Esophagus (tissue), 2 donors: ENCODE results near the gene BCAM. TPM values are rescaled to one million over a fixed set of nuclear protein-coding genes. Genes with fewer than 3 reads are reported as not detected.
A peak's percentile ranks its signal among the peaks of the same experiment; 100 is the strongest.

Source experiments
- H3K27ac ChIP-seq, 2 donors: one replicate each; pipeline ENCODE4 v1.5.1; 2013; ENCODE audit warnings: low read depth in 2 of 2, mild to moderate bottlenecking in 2 of 2, inconsistent platforms in 1 of 2, low read length in 1 of 2, moderate library complexity in 1 of 2
- H3K27me3 ChIP-seq, 2 donors: one replicate each; pipeline ENCODE4 v1.6.1; 2013; ENCODE audit warnings: low read length in 2 of 2, control low read depth in 1 of 2, mild to moderate bottlenecking in 1 of 2; ENCODE audit not compliant: insufficient read depth in 2 of 2, control insufficient read depth in 1 of 2
- H3K36me3 ChIP-seq, 2 donors: one replicate each; pipeline ENCODE4 v1.6.1; 2013; ENCODE audit warnings: low read length in 1 of 2; ENCODE audit not compliant: control insufficient read depth in 2 of 2, insufficient read depth in 2 of 2
- H3K4me1 ChIP-seq, 2 donors: one replicate each; pipeline ENCODE4 v1.6.1; 2013; ENCODE audit warnings: low read length in 1 of 2; ENCODE audit not compliant: control insufficient read depth in 2 of 2, insufficient read depth in 2 of 2
- H3K4me3 ChIP-seq, 2 donors: one replicate each; pipeline ENCODE4 v1.5.1; 2013; ENCODE audit warnings: low read length in 2 of 2, mild to moderate bottlenecking in 2 of 2, low read depth in 1 of 2, moderate library complexity in 1 of 2
- H3K9me3 ChIP-seq, 2 donors: one replicate each; pipeline ENCODE4 v1.6.1; 2013; ENCODE audit warnings: mild to moderate bottlenecking in 2 of 2, low read depth in 1 of 2, low read length in 1 of 2, moderate library complexity in 1 of 2; ENCODE audit not compliant: control insufficient read depth in 2 of 2, insufficient read depth in 1 of 2
- WGBS, 2 donors: extraction: QIAGEN DNeasy Blood & Tissue Kit; methylation state at CpG; one replicate each; pipeline ENCODE4 v1.1.7; 2013; 5-methylcytosine and 5-hydroxymethylcytosine counted together
- polyA plus RNA-seq, 2 donors: library from polyadenylated mRNA; stranded (reverse); fragments of 200-250 nt; gene quantifications; one replicate each; pipeline ENCODE4 v1.2.3, GENCODE V29; 2013
- donor health status: healthy with polysubstance abuse.
- donor health status: Bipolar disorder and iron deficiency.

The BCAM gene
- polyA plus RNA-seq, 2 donors, result 18.0 to 22.1 TPM

DNA sequence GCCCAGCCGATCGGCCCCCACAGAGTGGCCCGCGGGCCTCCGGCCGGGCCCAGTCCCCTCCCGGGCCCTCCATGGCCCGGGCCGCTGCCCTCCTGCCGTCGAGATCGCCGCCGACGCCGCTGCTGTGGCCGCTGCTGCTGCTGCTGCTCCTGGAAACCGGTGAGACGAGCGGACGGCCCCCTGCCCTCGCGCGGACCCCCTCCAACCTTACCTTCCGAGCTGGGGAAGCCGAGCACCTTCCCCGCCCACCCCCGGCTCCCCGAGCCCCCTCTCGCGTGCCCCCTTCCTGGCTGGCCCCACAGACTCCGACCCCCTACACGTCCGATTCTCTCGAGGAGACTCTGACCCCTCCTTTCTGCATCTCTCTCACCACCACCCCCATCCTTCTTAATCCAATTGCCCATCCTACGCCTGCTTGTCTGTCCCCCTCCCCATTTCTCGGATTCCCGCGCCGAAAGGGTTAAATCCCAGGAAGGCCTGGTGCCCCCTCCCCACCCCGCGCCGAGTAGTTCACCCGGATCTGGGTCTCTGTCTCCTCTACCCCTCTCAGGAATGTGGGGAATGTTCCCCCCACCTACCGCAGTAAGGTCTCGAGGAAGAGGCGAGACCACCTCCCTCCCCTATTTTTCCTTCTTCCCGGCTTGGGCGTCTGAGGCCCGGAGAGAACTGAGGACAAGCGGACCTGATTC lies 37.7 kb downstream of the BCAM start:
- H3K9me3 ChIP-seq, result no peaks in the 10 kb centered on the region
- H3K27ac ChIP-seq, result peak overlapping the region; percentile 89 to 94
- H3K4me3 ChIP-seq, result peak overlapping the region; percentile 64 to 84
- H3K27me3 ChIP-seq, result no peaks in the 10 kb centered on the region
- WGBS, 2 donors, result 1 to 2% methylated on average over 37 to 51 of the region's 51 CpGs
- H3K36me3 ChIP-seq, result no peaks in the 10 kb centered on the region
- peaks cover 6 to 13% of the 10 kb centered on the region in 2 donors for H3K4me1 ChIP-seq

GRCh38 chr19:44847144-44848035 lies 38.5 kb downstream of the BCAM start:
- Histone ChIP-seq H3K27ac (peak overlapping the region; percentile 89 to 94), H3K4me1 (peaks cover 6 to 15% of the 10 kb centered on the region in 2 donors), H3K4me3 (peak overlapping the region; percentile 64 to 84), H3K36me3 (no peaks in the 10 kb centered on the region), H3K9me3 (no peaks in the 10 kb centered on the region), H3K27me3 (no peaks in the 10 kb centered on the region)
- WGBS, 2 donors, result 1% methylated on average over 37 to 47 of the region's 47 CpGs

GRCh38 chr19:44848036-44848811 lies 39.3 kb downstream of the BCAM start:
- Histone ChIP-seq H3K27me3 (no peaks in the 10 kb centered on the region), H3K9me3 (no peaks in the 10 kb centered on the region), H3K4me1 (peaks cover 6 to 15% of the 10 kb centered on the region in 2 donors), H3K36me3 (no peaks in the 10 kb centered on the region), H3K27ac (peak overlapping the region; percentile 89 to 94), H3K4me3 (peak overlapping the region; percentile 64 to 84)
- WGBS, 2 donors, result 32% methylated on average over 19 of the region's 19 CpGs

DNA sequence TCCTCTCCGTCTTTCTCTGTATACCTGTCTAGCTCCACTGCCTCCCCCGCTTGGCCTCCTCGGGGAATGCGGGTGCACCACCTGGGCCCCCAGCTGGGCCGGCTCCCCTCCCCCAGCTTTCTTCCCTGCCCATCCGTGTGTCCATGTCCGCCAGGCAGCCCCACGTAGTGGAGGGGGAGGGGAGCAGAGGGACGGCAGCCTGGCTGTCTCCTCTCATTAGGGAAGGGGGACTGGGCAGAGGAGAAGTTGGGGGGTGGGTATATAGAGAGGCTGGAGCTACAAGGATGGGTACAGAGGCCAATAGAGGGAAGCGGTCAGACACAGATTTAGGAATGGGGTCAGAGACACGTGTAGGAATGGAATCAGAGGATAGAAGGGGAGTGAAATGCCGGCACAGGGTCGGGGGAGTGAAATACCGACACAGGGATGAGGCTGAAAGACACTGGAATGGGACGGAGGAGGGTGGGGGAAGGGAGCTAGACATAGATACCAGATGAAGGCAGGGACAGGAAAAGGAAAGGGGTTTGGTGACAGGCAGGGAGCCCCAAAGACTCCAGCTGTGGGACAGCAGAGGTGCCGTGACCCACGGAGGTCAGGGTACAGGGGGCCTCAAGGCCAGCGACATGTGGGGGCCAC lies 40.0 kb downstream of the BCAM start:
- Histone ChIP-seq H3K36me3 (no peaks in the 10 kb centered on the region), H3K27ac (peak overlapping the region; percentile 89 to 94), H3K4me1 (peaks cover 6 to 15% of the 10 kb centered on the region in 2 donors), H3K27me3 (no peaks in the 10 kb centered on the region), H3K4me3 (peak overlapping the region in 1 of 2 donors; percentile 13), H3K9me3 (no peaks in the 10 kb centered on the region)
- 41 to 45% methylated on average over 16 to 18 of the region's 18 CpGs for WGBS, 2 donors

GRCh38 chr19:44850641-44851109 lies 41.8 kb downstream of the BCAM start:
- no peaks in the 10 kb centered on the region for H3K9me3 ChIP-seq
- H3K36me3 ChIP-seq, result no peaks in the 10 kb centered on the region
- peak overlapping the region in 1 of 2 donors; percentile 26 for H3K27ac ChIP-seq
- H3K4me1 ChIP-seq, result peaks cover 6 to 15% of the 10 kb centered on the region in 2 donors
- H3K27me3 ChIP-seq, result no peaks in the 10 kb centered on the region
- WGBS, 2 donors, result 57 to 66% methylated on average over 8 of the region's 8 CpGs
- H3K4me3 ChIP-seq, result no peak overlapping the region

- 78 to 79% methylated on average over 2 of the region's 2 CpGs for WGBS, 2 donors
- Histone ChIP-seq H3K4me3 (no peak overlapping the region), H3K4me1 (peaks cover 6 to 15% of the 10 kb centered on the region in 2 donors), H3K36me3 (no peaks in the 10 kb centered on the region), H3K27me3 (no peaks in the 10 kb centered on the region), H3K27ac (no peak overlapping the region), H3K9me3 (no peaks in the 10 kb centered on the region)
Measured at GRCh38 chr19:44851427-44851826, 42.5 kb downstream of the BCAM start.

DNA sequence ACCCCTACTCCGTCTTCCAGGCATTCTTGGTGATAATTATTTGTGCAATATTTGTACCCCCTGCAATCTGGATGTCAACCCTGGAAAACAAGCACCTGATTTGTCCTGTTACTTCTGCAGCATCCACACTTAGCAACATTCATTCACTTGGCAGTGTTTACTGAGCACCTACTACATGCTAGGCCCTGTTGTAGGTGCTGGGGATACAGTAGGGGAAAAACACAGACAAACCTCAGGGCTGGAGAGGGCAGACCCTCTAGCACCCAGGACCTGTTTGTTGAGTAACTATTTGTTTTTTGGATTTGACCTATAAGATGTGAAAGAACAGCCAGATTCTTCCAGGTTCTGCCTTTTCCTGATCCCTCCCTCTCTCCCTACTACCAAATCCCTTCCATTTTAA lies 46.7 kb downstream of the BCAM start:
- no peaks in the 10 kb centered on the region for H3K9me3 ChIP-seq
- H3K27me3 ChIP-seq, result no peaks in the 10 kb centered on the region
- WGBS, 2 donors, result 89% methylated on average over 1 of the region's 1 CpG
- peaks cover 0 to 6% of the 10 kb centered on the region in 2 donors for H3K4me1 ChIP-seq
- peaks cover 0 to 7% of the 10 kb centered on the region in 2 donors for H3K36me3 ChIP-seq
- H3K27ac ChIP-seq, result no peak overlapping the region
- H3K4me3 ChIP-seq, result no peak overlapping the region

- Histone ChIP-seq H3K4me3 (no peak overlapping the region), H3K9me3 (no peaks in the 10 kb centered on the region), H3K27me3 (no peaks in the 10 kb centered on the region), H3K4me1 (peaks cover 0 to 2% of the 10 kb centered on the region in 2 donors), H3K27ac (peak overlapping the region in 1 of 2 donors; percentile 8), H3K36me3 (peaks cover 0 to 7% of the 10 kb centered on the region in 2 donors)
- WGBS, 2 donors, result 59 to 67% methylated on average over 10 of the region's 10 CpGs
Measured at GRCh38 chr19:44856421-44857083, 47.6 kb downstream of the BCAM start.
